Hematopoietic multipotent progenitor cell treated with erythropoietin and hydrocortisone succinate and interleukin-3 and kit ligand, for 17 days (in vitro differentiated cells): ENCODE data around the gene PPIH.
"Not testable (repeated sequence)": the region's sequence is repeated elsewhere in the genome, so short reads cannot be mapped to it uniquely, and the experiment has no call there.

Source experiments
- DNase-seq: peaks from one replicate; pipeline ENCODE4 v3.0.0-alpha.2; 2015; ENCODE audit warnings: low spot score

The PPIH gene

DNA sequence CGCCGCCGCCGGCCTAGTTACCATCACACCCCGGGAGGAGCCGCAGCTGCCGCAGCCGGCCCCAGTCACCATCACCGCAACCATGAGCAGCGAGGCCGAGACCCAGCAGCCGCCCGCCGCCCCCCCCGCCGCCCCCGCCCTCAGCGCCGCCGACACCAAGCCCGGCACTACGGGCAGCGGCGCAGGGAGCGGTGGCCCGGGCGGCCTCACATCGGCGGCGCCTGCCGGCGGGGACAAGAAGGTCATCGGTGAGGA, 24.2 kb downstream of the PPIH start:
- DNase-seq, result not testable (repeated sequence)

DNA sequence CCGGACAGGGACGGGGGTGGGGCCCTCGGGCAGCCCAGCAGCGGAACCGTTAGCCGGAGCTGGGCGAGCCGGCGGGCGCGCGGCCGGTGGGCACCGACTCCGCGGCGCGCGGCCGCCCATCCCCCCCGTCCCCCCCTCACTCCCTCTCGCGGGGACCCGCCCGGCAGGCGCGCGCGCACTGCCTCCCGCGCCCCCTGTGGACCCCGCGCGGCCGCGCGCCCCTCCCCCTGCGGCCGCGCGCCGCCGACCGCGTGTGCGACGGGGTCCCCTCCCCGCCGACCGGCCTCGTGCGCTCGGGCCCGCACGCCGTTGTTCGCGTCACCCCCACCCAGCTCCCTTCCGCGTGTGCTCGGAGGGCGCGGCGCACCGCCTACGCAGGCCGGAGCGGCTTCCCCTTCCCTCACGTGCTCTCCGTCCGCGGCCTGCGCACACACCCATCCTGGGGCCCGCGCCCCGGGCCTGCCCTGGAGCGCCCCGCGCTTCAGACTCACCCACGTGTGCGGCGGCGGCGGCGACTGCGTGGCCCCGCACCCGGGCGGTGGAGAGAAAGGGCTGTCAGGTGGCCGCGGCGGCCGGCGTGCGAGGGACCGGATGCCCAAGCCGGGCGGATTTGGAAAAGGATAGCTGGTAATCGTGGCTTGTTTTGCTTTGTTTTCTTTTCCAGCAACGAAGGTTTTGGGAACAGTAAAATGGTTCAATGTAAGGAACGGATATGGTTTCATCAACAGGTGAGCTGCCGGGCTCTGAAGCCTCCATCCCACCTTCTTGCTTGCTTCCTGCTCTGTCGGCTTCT, 24.7 kb downstream of the PPIH start:
- DNase-seq, result peak; percentile 80

GRCh38 chr1:42684139-42684538, 25.9 kb downstream of the PPIH start:
- peak; percentile 66 for DNase-seq

DNA sequence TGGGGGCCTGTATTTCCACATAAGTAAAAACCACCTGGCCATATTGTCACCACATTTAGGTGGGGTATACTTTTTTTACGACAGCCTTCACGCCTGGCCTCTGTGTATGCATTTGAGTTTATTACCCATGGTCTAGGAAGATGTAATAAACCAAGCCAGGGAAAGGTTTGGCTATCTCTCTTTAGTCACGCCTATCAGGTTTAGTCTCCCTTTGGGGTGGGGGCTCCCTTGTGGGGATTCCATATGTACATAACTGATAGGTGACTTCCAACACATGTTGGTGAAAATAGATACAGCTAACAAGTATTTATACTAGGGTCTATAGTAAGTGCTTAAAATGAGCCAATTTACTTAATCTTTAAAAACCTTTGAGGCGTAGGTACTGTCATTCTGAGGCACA, 28.2 kb downstream of the PPIH start:
- peak; percentile 74 for DNase-seq

- no peak for DNase-seq
These were observed 31.7 kb downstream of the PPIH start for GRCh38 chr1:42689912-42690311.

- DNase-seq, result no peak
These were observed 32.4 kb downstream of the PPIH start for GRCh38 chr1:42690477-42691156.

DNA sequence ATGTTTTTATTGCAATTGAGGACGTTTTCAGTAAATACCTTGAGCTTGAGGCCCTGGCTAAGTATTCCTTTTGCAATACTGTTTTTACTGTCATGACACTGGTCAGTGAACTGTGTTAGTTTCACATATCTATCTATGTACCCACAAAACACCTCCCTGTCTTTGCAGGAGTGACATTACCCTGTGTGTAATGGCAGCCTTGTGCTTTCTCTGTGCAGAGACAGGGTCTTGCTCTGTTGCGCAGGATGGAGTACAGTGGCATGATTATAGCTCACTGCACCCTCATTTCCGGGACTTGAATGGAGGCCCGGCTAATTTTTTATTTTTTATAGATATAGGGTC, 32.9 kb downstream of the PPIH start:
- no peak for DNase-seq

GRCh38 chr1:42692461-42692860, 34.2 kb downstream of the PPIH start:
- no peak for DNase-seq

DNA sequence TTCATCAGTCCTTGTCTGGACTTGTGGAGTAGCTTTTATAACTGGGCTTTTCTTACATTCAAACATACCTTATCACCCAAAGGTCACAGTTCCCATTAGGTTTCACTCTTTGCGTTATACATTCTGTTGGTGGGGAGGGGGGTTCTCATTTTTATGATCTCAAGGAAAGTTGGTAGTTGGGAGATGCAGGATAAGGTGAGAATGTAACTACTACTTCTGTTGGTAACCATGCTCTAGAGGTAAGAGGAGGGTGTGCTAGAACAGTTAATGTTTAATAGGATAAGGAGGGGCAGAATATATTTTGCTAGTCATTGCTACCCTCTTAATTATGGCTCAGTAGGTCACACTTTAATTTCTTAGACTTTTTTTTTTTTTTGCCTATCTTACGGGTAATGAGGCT, 34.7 kb downstream of the PPIH start:
- DNase-seq, result no peak

- DNase-seq, result no peak
These were observed 40.0 kb downstream of the PPIH start for GRCh38 chr1:42698081-42698813.

DNA sequence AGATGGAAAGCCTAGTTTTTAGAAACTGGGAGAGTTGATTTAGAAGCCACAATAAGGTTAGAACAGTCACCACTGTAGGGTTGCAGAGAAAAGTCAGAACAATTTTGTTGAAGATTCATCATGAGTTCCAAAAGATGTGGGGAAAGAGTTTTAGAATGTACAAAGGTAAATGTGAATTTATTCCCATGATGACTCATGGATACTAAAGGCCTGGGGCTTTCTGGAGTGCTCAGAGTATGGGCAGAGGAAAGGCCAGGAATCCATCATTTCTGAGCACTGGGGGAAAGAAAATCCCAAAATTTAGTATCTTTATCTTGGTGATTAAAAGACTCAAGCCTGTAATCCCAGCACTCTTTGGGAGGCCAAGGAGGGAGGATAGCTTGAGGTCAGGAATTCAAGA, 41.8 kb downstream of the PPIH start:
- no peak for DNase-seq

GRCh38 chr1:42703888-42704464, 45.8 kb downstream of the PPIH start:
- DNase-seq, result no peak

DNA sequence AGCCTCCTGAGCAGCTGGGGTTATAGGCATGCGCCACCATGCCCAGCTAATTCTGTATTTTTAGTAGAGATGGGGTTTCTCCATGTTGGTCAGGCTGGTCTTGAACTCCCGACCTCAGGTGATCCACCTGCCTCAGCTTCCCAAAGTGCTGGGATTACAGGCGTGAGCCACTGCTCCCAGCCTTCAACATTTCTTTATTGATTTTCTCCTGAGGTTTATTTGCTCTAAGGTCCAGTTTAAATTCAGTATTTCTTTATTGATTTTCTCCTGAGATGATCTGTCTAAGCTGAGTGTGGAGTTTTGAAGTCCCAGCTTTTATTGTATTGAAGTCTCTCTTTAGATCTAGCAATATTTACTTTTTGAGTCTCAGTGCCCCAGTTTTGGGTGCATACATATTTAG, 54.6 kb downstream of the PPIH start:
- not testable (repeated sequence) for DNase-seq

GRCh38 chr1:42713293-42713692, 55.1 kb downstream of the PPIH start:
- no peak for DNase-seq

DNA sequence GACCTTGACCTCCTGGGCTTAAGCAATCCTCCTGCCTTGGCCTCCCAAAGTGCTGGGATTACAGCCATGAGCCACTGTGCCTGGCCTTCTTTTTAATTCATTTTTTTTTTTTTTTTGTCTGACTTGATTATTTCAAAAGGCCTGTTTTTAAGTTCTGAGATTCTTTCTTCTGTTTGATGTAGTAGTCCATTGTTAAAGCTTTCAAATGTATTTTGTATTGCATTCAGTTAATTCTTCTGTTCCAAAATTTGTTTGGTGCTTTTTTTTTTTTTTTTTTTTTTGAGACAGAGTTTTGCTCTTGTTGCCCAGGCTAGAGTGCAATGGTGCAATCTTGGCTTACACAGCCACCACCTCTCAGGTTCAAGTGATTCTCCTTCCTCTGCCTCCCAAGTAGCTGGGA, 56.2 kb downstream of the PPIH start:
- not testable (repeated sequence) for DNase-seq

GRCh38 chr1:42720868-42721267, 62.6 kb downstream of the PPIH start:
- DNase-seq, result no peak

DNA sequence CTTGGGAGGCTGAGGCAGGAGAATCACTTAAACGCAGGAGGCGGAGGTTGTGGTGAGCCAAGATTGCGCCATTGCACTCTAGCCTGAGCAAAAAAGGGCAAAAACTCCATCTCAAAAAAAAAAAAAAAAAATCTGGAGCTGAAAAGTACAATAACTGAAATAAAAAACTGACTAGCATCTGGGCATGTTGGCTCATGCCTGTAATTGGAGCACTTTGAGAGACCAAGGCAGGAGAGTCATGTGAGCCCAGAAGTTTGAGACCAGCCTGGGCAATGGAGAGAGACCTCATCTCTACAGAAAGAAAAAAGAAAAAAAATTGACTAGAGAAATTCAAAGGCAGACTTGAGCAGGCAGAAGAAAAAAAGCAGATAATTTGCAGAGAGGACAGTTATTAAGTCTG, 63.7 kb downstream of the PPIH start:
- no peak for DNase-seq

GRCh38 chr1:42722403-42722802, 64.2 kb downstream of the PPIH start:
- not testable (repeated sequence) for DNase-seq

DNA sequence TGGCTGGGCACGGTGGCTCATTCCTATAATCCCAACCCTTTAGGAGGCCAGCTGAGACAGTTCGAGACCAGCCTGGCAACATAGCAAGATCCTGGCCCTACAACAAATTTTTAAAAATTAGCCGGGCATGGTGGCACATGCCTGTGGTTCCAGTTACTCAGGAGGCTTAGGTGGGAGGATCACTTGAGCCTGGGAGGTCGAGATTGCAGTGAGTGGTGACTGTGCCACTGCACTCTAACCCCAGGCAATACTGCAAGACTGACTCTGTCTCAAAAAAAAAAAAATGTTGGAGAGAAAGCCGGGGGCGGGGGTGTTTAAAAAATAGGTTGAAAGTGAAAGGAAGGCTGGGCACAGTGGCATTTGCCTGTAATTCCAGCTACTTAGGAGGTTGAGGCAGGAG, 65.3 kb downstream of the PPIH start:
- no peak for DNase-seq

DNA sequence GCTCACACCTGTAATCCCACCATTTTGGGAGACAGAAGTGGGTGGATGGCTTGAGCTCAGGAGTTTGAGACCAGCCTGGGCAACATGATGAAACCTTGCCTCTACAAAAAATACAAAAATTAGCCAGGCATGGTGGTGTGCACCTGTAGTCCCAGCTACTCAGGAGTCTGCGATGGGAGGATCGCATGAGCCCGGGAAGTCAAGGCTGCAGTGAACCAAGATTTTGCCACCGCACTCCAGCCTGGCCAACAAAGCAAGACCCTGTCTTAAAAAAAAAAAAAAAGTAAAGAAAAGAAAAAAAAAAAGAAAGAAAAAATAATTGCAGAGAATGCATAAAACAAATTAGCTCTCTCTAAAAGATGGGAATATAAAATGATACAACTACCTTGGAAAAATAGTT, 67.6 kb downstream of the PPIH start:
- not testable (repeated sequence) for DNase-seq
